HG02973 (cell line): ENCODE results near the gene ZNF837.

ENCODE experiments used
- ATAC-seq: cut with Tn5 transposase; IDR thresholded peaks from one replicate; pipeline ENCODE4 v1.9.1; 2021; ENCODE audit warnings: moderate library complexity; ENCODE audit not compliant: unreplicated experiment

The ZNF837 gene

DNA sequence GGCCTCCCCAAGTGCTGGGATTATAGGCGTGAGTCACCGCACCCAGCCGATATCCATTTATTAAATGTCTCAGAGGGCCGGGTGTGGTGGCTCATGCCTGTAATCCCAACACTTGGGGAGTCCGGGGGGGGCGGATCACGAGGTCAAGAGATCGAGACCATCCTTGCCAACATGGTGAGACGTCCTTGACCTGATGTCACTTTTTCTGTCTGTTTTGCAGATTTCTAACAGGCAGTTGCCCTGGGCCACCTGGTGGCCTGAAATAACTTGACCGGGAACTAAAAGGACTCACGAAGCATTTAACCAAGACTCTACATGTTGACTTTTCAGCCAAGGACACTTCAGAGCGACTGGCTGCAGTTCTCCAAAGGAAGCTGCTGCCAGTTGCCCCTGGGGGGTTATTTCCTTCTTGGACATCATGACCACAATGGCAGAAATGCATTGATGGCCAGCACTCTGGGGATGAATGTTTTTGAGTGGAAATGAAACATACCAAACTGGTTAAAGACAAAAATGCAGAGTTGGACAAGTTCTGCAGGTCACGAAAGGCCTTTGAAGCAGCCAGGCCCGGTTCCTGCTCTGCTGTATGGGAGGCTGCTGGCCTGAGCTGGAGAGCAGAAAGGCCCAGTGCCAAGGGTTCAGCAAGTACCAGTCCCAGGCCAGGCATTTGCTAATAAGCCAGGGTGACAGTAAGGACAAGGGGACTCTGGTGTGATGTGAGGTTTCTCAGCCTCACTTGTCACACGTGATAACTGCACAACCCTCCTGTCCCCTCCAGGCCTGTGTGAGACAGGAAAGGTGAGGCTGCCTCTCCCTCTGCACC lies 8.3 kb downstream of the ZNF837 start:
- no peak for ATAC-seq

DNA sequence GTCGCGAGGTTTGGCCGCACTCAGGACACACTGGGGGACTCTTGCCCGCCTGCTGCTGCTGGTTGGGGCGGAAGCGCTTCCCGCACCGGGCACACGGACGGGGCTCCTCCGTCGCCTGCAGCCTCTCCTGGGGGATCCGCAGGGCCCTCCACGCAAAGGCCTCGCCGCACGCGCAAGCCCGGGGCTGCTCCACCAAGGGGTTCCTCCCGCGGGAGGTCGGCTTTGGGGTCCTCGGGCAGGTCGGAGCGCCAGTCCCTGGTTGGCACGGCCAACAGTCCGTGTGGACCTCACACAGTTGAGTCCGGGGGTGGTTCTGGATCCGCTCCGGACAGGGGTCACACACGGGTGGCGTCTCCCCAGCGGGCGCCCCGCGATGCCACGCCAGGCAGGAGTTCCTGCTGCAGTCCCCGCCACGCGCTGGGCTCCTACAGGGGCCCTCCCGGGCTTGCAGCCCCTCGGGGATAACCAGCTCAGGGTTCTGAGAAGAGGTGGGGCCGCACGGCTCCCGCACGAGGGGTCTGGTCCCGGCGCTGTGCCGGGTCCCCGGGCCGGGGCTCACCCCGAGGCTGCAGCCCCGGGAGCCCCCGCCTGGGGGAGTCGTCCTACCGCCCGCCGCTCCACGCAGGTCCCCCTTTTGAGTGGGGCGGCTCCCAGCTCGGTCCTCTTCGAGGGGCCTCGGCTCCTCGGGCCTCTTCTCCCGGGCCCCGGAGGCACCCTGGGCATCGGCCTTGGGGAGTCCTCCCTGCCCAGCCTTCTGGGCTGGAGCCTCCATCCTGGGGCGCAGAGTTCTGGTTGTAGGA lies 12.1 kb downstream of the ZNF837 start:
- no peak for ATAC-seq

DNA sequence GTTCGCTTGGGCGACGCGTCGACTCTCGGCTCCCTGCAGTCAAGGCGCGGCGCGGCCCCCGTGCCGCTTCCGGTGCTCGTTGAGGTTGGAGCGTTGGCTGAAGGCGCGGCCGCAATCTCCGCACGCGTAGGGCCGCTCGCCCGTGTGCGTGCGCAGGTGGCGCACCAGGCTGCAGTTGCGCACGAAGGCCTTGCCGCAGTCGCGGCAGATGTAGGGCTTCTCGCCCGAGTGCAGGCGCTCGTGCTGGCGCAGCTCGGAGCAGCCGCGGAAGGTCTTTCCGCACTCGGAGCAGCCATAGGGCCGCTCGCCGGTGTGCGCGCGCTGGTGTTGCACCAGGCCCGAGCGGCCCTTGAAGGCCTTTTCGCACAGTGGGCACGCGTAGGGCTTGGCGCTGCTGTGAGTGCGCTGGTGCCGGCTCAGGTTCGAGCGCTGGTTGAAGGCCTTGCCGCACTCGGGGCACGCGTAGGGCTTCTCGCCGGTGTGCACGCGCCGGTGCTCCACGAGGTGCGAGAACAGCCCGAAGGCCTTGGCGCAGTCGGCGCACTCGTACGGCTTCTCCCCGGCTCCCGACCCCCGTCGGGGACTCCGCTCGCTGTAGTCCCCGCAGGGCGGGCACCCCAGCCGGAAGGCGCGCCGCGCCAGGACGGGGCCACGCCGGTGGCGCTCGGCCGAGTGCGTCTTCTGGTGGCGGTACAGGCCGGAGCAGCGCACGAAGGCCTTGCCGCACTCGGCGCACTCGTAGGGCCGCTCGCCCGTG lies 13.0 kb downstream of the ZNF837 start:
- no peak for ATAC-seq

DNA sequence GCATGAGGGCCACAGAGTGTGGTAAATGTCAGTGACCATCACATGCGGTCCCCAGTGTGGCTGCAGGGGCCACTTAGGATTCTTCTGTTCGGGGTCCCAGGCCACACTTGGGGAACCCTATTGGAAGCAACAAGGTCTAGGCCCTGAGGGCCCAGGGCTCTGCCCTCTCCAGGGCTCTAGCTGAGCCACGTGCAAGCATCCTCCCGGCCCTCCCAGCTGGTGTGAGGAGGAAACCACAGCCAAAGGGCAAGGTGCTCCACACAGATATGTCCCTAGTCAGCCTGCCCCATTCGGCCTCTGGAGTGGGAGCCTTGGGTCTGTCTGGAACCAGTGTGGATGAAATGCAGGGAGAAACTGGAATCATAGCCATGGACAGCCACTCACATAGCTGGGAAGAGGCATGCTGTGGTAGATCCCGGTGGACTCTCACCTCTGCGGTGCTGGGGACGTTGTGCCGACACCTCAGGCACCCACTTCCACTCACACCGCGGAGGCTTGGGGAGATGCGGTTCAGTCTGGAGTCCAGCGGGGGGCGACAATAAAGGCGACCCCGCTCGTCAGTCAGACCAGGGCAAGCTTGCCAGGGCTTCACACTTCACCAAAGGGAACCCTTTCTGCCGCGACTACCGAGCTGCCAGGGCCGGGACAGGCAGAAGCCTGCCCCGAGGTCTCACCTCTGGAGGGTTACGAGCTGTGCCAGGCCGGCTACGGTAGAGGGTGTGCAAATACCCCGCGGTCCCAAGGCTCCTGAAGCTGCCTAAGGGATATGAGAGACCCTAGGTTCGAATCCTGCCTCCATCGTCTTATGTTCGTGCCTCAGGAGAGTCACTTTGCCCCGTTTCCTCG lies 14.0 kb downstream of the ZNF837 start:
- ATAC-seq: no peak

DNA sequence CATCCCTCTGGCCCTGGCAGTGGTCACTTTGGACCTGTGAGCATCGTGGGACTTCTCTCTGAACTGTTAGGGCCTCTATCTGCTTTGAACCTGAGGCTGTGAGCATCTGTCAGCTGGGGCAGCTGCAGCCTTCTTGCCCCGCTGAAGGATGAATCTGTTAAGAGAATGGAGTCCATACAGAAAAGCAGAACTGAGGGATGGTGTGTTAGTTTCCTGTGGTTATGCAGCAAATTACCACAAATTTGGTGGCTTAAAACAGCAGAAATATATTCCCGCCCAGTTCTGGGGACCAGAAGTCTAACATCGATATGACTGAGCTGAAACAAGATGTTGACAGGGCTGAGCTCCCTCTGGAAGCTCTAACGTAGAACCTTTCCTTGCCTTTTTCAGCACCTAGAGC lies 16.7 kb downstream of the ZNF837 start:
- no peak for ATAC-seq

DNA sequence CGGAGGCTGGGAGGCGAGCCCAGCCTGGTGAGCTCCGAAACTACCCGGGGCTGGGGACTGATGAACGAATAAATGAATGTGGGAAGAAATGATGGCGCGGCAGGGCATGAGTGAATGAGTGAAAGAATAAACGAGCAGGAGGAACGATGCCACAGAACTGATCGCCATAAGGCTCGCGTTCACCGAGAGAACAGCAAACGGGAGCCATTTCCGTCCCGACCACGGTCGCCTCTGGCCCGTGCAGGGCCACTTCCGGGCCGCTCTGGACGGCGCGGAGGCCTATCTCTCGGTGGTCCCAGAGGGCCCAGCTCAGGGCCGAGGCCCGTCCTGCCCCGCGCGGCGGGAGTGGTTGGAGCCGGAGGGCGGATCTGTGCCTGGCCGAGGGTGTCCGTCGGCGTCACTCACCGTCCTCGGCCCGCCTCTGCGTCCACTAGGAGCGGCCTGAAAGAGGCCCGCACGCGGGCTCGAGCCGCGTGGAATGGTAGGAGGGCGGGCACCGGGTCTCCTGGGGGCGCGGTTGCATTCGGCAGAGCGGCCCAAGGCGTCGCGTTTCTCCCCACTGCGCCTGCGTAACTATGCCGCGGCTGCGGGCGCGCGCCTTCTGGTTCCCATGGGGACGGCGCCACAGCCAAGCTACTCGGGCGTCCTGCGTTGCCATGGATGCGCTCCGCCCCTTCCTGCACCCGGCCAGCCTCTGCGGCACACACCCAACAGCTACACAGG lies 18.4 kb downstream of the ZNF837 start, which contains the start of gene ZNF497:
TSS of gene ZNF497 (minus strand) at position 480 of the 723 bp plus-strand sequence. CDS start 5,116 bp downstream, outside the sequence.
- ATAC-seq: peak; percentile 75

DNA sequence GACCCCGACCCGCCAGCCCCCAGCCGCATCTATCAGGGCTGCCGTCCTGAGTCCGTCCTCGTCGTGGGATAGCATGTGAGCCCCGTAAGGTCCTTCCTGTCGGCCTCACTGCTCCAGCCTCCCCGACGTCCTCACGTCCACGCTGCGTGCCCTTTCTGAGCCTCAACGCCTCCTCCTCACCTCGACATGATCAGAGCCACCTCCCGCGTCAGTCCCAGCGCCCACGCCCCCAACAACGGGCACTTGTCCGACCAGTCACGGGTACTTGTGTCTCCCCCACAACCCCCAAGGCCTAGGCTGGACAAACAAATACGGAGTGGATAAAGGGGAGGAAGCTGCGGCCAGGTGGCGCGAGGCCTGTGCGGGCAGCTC lies 18.9 kb downstream of the ZNF837 start:
- peak; percentile 18 for ATAC-seq

DNA sequence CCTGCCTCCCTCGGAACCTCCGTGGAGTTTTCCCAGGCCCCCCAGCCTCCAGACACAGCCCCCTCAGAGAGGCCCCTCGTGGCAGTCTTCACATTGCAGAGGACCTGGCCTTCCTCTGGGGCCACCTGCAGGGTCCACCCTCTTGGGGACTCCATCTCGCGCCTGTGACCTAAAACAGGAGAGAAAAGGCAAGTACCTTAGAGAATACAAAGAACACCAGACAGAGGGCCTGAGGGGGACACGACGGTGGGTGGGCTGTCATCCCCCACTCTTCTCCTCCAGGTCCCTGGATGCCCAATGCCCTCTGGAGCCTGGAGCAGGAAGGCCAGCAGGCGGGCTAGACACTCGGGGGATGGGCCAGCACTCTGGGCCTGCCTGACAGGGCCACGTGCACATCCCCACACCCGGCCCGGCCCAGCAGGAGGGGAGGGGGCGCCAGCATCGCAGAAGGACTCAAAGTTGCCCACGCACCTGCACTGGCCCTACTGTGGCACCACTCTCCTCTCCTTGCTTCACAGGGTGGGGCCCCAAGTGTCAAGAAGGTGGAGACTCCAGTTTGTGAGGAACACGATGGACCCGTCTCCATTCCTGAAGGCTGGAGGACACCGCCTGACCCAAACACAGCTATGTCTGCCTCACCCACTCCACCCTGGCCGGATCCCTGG lies 23.2 kb downstream of the ZNF837 start:
- ATAC-seq: no peak

DNA sequence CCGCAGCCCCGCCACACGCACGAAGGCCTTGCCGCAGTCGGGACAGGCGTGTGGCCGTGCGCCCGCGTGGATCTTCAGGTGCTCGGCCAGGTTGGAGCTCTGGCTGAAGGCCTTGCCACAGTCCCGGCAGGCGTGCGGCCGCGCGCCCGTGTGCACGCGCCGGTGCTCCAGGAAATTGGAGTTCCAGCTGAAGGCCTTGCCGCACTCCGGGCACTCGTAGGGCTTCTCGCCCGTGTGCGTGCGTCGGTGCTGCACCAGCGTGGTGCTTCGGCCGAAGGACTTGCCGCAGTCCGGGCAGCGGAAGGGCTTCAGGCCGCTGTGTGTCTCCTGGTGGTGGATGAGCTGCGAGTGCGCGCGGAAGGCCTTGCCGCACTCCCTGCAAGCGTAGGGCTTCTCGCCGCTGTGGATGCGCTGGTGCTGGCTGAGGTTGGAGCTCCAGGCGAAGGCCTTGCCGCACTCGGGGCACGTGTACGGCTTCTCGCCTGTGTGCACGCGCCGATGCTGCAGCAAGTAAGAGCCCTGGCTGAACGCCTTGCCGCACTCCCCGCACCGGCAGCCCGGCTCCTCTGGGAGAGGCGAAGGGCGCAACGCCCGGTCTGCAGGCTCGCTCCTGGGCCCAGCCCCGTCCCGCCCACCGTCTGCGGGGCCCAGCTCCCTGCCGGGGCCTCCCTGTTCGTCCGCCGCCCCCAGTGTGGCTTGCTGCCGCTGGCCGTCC lies 23.9 kb downstream of the ZNF837 start:
- no peak for ATAC-seq

DNA sequence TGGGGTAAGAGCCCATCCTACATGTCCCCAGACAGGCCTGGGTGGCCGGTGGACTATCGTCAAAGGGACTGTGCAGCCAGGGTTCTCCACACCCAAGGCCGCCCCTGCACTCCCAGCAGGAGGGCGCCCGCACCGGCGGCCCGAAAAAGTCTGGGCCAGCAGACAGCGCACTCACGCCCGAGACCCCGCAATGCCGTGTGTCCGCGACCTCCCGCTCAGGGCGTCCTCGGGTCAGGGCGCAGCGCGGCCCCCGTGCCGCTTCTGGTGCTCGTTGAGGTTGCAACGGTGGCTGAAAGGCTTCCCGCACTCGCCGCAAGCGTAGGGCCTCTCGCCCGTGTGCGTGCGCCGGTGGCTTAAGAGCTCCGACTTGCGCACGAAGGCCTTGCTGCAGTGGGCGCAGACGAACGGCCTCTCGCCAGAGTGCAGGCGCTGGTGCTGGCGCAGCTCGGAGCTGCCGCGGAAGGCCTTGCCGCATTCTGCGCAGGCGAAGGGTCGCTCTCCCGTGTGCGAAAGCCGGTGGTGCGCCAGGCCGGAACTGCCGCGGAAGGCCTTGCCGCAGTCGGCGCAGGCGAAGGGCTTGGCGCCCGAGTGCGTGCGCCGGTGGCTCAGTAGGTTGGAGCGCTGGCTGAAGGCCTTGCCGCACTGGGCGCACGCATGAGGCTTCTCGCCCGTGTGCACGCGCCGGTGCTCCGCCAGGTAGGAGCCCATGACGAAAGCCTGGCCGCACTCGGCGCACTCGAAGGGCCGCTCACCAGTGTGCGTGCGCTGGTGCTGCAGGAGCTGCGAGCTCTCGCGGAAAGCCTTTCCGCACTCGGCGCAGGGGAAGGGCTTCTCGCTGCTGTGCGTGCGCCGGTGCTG lies 24.7 kb downstream of the ZNF837 start:
- ATAC-seq: no peak

DNA sequence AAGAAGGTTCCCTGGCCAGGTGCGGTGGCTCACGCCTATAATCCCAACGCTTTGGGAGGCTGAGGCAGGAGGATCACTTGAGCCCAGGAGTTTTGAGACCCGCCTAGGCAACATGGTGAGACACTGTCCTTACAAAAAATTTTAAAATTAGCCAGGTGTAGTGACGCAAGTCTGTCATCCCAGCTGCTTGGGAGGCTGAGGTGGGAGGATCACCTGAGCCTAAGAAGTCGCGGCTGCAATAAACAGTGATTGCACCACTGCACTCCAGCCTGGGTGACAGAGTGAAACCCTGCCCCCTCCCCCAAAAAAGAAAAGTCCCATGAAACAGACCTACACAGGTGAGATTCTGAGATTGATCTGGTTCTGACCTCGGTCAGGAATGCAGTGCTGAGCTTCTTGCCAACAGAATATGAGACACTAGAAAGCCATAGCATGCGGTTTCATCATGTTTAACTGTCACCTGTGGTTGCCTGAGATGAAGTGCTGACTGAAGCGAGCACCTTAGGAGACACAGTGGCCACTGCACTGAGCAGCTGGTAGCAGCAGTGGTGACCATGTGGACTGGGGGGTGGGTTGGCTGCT lies 25.5 kb downstream of the ZNF837 start:
- no peak for ATAC-seq

DNA sequence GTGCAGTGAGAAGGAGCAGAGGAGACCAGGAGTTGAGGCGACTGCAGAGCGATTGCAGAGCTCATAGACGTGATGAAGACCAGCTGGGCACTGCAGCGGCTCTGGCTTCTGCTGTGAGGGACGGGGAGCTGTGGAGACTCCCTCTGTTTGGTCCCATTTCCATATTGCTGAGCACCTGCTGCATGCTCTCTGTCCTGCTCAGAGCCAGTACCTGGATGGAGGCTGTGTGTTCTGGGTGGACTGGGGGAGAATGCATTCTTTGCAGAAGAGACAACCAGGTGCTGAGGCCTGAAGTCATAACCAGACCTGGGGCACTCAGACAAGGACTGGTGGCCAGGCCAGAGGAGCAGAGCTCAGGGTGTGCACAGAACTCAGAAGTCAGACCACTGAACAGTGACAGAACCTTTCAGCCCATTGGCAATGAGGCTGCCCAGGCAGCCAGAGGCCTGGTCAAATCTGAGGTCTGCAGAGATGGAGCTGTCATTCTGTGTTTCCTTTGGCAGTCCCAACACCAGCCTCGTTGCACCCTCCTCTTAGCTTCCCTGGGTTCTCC lies 26.3 kb downstream of the ZNF837 start:
- ATAC-seq: no peak

DNA sequence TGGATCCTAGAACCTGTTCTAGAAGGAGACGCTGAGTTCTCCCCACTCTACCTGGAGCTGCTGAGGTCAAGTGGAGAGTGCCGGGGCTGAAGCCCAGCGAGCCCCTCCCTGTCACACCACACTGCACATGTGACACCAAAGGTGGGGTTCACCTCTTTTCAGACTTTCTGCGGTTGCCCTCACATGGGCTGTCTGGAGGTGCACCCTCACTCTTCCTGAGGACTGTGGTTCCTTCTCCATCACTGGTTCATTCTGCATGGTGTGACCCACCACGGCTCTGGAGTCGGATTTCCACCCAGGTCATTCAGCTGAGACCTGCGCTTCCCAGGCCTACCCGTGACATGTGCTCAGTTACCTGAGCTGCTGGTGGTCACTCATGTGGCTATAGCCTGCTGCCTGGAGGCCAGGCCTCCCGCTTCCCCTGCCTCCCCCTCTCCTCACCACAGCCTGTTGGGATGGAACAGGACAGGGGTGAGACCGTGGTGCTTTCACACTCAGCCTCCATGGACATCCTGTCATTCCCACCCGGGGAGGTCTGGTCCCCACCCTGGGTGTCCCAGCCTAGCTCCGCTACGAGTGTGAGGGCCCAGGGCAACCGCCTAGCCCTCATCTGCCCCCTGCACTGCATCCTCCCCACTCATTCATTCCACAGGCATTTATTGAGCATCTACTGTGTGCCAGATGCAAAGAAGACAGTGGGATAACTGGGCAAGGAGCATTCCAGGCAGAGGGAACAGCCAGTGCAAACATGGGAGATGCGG lies 26.9 kb downstream of the ZNF837 start:
- no peak for ATAC-seq

DNA sequence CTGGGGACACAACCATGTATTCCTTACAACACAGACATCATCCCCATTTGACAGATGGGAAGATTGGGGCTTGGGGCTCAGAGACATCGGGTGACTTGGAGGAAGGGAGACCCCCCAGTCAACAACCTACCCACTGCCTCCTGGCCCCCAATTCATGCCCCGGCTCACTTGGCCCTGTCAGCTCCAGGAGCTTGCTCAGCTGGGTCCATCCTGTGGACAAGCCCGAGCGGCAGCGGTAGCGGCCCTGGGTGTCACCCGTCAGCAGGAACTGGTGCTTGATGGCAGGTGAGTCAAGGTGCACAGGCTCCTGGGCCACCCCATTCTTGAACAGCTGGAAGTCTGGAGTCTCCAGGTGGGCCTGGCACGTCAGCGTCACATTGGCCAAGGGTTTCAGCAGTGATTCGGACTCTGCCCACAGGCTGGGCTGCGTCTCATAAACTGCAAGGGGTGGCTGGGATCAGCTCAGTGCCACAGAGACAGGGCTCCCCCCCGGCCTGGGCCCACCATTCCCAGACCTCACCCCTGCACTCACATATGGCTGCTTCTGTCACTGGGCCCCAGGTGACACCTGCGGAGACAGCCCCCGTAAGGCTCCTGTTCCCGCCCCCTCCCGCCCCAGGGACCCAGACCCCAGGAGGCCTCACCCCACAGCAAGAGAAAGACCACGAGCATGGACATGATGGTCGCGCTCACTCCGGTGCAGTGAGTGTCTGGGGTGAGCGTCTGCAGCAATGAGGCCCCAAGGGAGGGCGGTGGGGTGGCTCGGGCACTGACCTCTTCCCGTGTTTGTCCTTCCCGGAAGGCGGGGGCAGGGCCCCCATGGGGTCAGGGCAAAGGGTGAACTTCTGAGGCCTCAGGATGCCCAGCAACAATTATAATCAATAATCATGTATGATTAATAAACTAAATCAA lies 27.8 kb downstream of the ZNF837 start, which contains the start of gene A1BG:
TSS of gene A1BG (minus strand) at position 733 of the 912 bp plus-strand sequence. CDS start at position 678, 55 bp downstream.
- ATAC-seq: no peak
